Measurements from ENCODE around the gene KCTD1. TPM values are rescaled to one million over a fixed set of nuclear protein-coding genes. Genes with fewer than 3 reads are reported as not detected.

The KCTD1 gene
- total RNA-seq, 8 experiments from 2014 or later, result 10.7 to 36.9 (median 21.7) TPM

DNA sequence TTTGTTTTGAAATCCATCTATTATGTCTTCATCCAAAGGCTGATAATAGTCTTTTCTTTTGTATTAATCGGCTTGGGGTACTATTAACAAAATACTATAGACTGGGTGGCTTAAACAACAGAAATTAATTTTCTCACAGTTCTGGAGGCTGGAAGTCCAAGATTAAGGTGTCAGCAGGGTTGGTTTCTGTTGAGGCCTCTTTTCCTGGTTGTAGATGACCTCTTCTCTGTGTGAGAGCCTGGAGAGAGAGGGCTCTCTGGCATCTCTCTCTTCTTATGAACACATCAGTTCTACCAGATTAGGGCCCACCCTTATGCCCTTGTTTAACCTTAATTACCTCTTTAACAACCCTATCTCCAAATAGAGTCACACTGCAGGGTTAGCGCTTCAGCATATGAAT, 14.2 kb upstream of the KCTD1 start:
- Histone ChIP-seq H3K4me1 (replicated peaks in 1 of 2) (no peaks in the 10 kb centered on the region), H3K4me3 (no peak overlapping the region), H3K27ac (no peak overlapping the region)
- ATAC-seq (replicated peaks in 6 of 8), result no peak
- in situ Hi-C loops (cut with MboI; ENCODE audit: low pct_unique_long_range_greater_than_20kb in 2 of 9, low sequenced_read_pairs in 9 of 9, unreplicated experiment in 9 of 9), result no loop called here
- 43 to 100% (median 100%) methylated on average over 1 to 2 of the region's 2 CpGs; no CpG with 5 or more reads in 2 of the 10 experiments for WGBS, 10 experiments

- no peak for ATAC-seq (replicated peaks in 6 of 8)
- in situ Hi-C loops (cut with MboI; ENCODE audit: low pct_unique_long_range_greater_than_20kb in 2 of 9, low sequenced_read_pairs in 9 of 9, unreplicated experiment in 9 of 9), result no loop called here
- H3K4me1 ChIP-seq (replicated peaks in 1 of 2), result no peaks in the 10 kb centered on the region
- 80 to 100% (median 94%) methylated on average over 1 to 4 of the region's 5 CpGs; no CpG with 5 or more reads in 4 of the 10 experiments for WGBS, 10 experiments
- H3K4me3 ChIP-seq, result no peak overlapping the region
- no peak overlapping the region for H3K27ac ChIP-seq
Observed at GRCh38 chr18:26561769-26562168, 13.4 kb upstream of the KCTD1 start.

- 0 to 100% (median 66%) methylated on average over 1 to 3 of the region's 3 CpGs; no CpG with 5 or more reads in 3 of the 10 experiments for whole genome bisulfite sequencing, 10 experiments
- ATAC-seq (replicated peaks in 6 of 8), result peak in 2 of 8 experiments; percentile 8 to 34
- H3K4me3 ChIP-seq, result no peak overlapping the region
- peaks cover 4 to 10% of the 10 kb centered on the region in 2 donors for H3K4me1 ChIP-seq (replicated peaks in 1 of 2)
- in situ Hi-C loops (cut with MboI; ENCODE audit: low pct_unique_long_range_greater_than_20kb in 2 of 9, low sequenced_read_pairs in 9 of 9, unreplicated experiment in 9 of 9), result no loop called here
- no peak overlapping the region for H3K27ac ChIP-seq
Observed at GRCh38 chr18:26556573-26556972, 8.2 kb upstream of the KCTD1 start.

DNA sequence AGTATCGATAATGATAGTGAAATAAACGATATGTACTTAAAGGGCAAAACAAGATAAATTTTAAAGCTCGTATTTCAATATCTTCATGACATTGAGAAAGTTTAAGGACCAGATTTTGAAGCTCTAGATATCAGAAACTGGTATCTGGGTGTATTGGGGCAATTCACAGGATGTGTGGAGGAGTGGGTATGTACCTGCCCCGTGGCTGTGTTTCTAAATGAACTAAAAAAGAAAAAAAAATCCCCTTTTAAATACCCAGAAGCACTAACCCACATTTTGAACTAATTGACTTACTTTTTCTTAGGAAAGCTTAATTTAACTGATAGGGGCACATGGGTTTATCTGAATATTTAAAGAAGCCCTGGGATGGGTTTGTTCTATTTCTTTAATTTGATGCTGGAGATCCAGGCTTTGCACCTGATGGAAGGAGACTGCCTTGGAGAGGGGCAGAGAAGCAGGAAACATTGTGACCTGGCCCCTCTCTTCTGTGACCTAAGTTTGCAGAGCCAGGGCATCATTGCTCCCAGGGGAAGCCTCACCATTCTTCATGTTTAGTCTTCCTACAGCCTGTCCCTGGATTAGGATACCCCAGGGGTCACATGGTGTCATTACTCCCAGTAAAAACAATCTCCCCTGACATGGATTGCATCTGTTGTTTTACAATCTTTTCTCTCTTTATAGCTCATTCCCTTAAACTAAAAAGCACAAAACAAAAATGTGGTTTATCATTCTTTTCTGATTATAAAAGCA, 7.6 kb upstream of the KCTD1 start:
- Histone ChIP-seq H3K4me1 (replicated peaks in 1 of 2) (peaks cover 7 to 10% of the 10 kb centered on the region in 2 donors), H3K27ac (no peak overlapping the region), H3K4me3 (no peak overlapping the region)
- peak in 3 of 8 experiments; percentile 20 to 30 (median 27) for ATAC-seq (replicated peaks in 6 of 8)
- in situ Hi-C loops (cut with MboI; ENCODE audit: low pct_unique_long_range_greater_than_20kb in 2 of 9, low sequenced_read_pairs in 9 of 9, unreplicated experiment in 9 of 9), result no loop called here
- 33 to 100% (median 85%) methylated on average over 1 to 4 of the region's 4 CpGs; no CpG with 5 or more reads in 1 of the 10 experiments for WGBS, 10 experiments

DNA sequence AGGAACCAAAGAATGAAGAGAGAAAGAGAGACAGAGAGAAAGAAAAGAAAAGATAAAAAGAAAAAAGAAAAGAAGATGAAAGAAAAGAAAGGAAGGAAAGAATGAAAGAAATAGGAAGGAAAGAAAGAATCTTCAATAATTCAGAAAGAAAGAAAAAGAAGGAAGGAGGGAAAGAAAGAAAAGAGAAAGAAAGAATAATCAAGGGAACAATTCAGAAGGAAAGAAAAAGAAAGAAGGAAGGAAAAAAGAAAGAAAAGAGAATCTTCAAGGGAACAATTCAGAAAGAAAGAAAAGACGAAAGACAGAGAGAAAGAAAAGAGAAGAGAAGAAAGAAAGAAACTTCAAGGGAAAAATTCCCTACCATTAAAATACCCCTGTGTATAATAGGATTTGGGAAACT, 5.6 kb upstream of the KCTD1 start:
- peaks cover 13% of the 10 kb centered on the region in 2 donors for H3K4me1 ChIP-seq (replicated peaks in 1 of 2)
- no peak overlapping the region for H3K27ac ChIP-seq
- no peak overlapping the region for H3K4me3 ChIP-seq
- 33 to 100% (median 88%) methylated on average over 1 of the region's 1 CpG; no CpG with 5 or more reads in 1 of the 10 experiments for WGBS, 10 experiments
- no peak for ATAC-seq (replicated peaks in 6 of 8)
- in situ Hi-C loops (cut with MboI; ENCODE audit: low pct_unique_long_range_greater_than_20kb in 2 of 9, low sequenced_read_pairs in 9 of 9, unreplicated experiment in 9 of 9), result no loop called here

GRCh38 chr18:26551695-26552081, 3.3 kb upstream of the KCTD1 start:
- Histone ChIP-seq H3K4me1 (replicated peaks in 1 of 2) (peaks cover 13% of the 10 kb centered on the region in 2 donors), H3K27ac (no peak overlapping the region), H3K4me3 (no peak overlapping the region)
- ATAC-seq (replicated peaks in 6 of 8), result no peak
- in situ Hi-C loops (cut with MboI; ENCODE audit: low pct_unique_long_range_greater_than_20kb in 2 of 9, low sequenced_read_pairs in 9 of 9, unreplicated experiment in 9 of 9), result no loop called here
- WGBS, 10 experiments, result 41 to 100% (median 77%) methylated on average over 1 to 4 of the region's 4 CpGs

- Histone ChIP-seq H3K4me1 (replicated peaks in 1 of 2) (peaks cover 8 to 13% of the 10 kb centered on the region in 2 donors), H3K27ac (no peak overlapping the region), H3K4me3 (peak overlapping the region; percentile 69 to 100 (median 92))
- WGBS, 10 experiments, result 6 to 86% (median 53%) methylated on average over 3 to 16 of the region's 28 CpGs; no CpG with 5 or more reads in 1 of the 10 experiments
- in situ Hi-C loops (cut with MboI; ENCODE audit: low pct_unique_long_range_greater_than_20kb in 2 of 9, low sequenced_read_pairs in 9 of 9, unreplicated experiment in 9 of 9), result no loop called here
- ATAC-seq (replicated peaks in 6 of 8), result peak in 1 of 8 experiments; percentile 1
Observed at GRCh38 chr18:26550998-26551694, 2.8 kb upstream of the KCTD1 start.

- Histone ChIP-seq H3K27ac (no peak overlapping the region), H3K4me3 (peak overlapping the region; percentile 69 to 100 (median 92)), H3K4me1 (replicated peaks in 1 of 2) (peaks cover 17 to 19% of the 10 kb centered on the region in 2 donors)
- ATAC-seq (replicated peaks in 6 of 8), result peak; percentile 4 to 45 (median 14)
- 0% methylated on average over 1 to 9 of the region's 71 CpGs; no CpG with 5 or more reads in 7 of the 10 experiments for WGBS, 10 experiments
- in situ Hi-C loops (cut with MboI; ENCODE audit: low pct_unique_long_range_greater_than_20kb in 2 of 9, low sequenced_read_pairs in 9 of 9, unreplicated experiment in 9 of 9), result no loop called here
Observed at GRCh38 chr18:26549263-26550094, 1.1 kb upstream of the KCTD1 start.

- in situ Hi-C loops (cut with MboI; ENCODE audit: low pct_unique_long_range_greater_than_20kb in 2 of 9, low sequenced_read_pairs in 9 of 9, unreplicated experiment in 9 of 9), result no loop called here
- Histone ChIP-seq H3K4me3 (peak overlapping the region; percentile 69 to 100 (median 92)), H3K27ac (peak overlapping the region; percentile 50 to 52), H3K4me1 (replicated peaks in 1 of 2) (peaks cover 19 to 33% of the 10 kb centered on the region in 2 donors)
- WGBS, 10 experiments, result 0 to 40% (median 1%) methylated on average over 5 to 9 of the region's 84 CpGs; no CpG with 5 or more reads in 6 of the 10 experiments
- peak; percentile 3 to 77 (median 72) for ATAC-seq (replicated peaks in 6 of 8)
Observed at GRCh38 chr18:26547646-26548414, 523 bp downstream of the KCTD1 start.

- no peak for ATAC-seq (replicated peaks in 6 of 8)
- WGBS, 10 experiments, result 0 to 83% (median 14%) methylated on average over 4 to 17 of the region's 69 CpGs; no CpG with 5 or more reads in 6 of the 10 experiments
- H3K4me3 ChIP-seq, result peak overlapping the region; percentile 69 to 100 (median 92)
- in situ Hi-C loops (cut with MboI; ENCODE audit: low pct_unique_long_range_greater_than_20kb in 2 of 9, low sequenced_read_pairs in 9 of 9, unreplicated experiment in 9 of 9), result no loop called here
- no peak overlapping the region for H3K27ac ChIP-seq
- peaks cover 19 to 35% of the 10 kb centered on the region in 2 donors for H3K4me1 ChIP-seq (replicated peaks in 1 of 2)
Observed at GRCh38 chr18:26546875-26547645, 1.3 kb downstream of the KCTD1 start.

DNA sequence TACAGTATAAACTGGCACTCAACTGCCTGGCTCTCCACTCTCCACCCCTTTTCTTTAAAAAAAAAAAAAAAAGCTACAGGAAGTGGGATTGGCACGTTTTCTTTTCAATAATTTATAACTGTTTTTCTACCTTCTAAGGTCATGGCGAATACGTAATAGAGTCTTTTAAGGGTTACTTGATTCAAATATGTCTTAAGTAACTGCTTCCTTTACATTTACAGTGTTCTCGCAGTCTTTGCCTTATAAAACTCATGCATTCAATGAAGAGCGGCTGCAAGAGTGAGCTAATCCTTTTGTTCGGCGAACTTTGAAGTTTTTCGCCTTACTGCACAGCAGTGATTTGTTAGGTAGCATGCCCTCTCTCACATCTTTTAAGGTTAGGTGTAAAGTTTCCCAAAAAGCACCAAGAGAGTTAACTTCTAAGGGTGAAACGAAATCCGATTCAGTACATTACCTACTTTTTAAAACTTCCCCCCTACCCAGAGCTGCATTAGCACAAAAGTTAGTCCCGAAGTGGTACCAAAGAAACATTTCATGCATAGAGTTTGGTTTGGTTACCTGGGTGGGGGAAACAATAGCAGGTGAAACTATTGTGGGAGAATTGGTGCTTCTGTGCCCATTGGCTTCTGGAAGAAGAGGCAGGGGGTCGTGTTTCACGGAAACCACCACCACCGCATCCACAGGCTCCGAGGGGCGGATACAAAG, 2.0 kb downstream of the KCTD1 start:
- in situ Hi-C loops (cut with MboI; ENCODE audit: low pct_unique_long_range_greater_than_20kb in 2 of 9, low sequenced_read_pairs in 9 of 9, unreplicated experiment in 9 of 9), result no loop called here
- no peak for ATAC-seq (replicated peaks in 6 of 8)
- Histone ChIP-seq H3K4me3 (peak overlapping the region; percentile 69 to 100 (median 92)), H3K4me1 (replicated peaks in 1 of 2) (peaks cover 19 to 36% of the 10 kb centered on the region in 2 donors), H3K27ac (no peak overlapping the region)
- 5 to 98% (median 20%) methylated on average over 1 to 14 of the region's 16 CpGs for WGBS, 10 experiments
